Kidney (tissue), 14 donors: Measurements from ENCODE around the gene CDKN2D. TPM values are rescaled to one million over a fixed set of nuclear protein-coding genes. Genes with fewer than 3 reads are reported as not detected.

Source experiments
- DNase-seq, 5 donors: peaks; one replicate each; pipeline ENCODE4 v3.0.0-alpha.2; 2013 to 2020
- FAIRE-seq: peaks from 2 replicates; lab custom pipeline; 2012; peaks lifted over from hg19 to GRCh38; lab: Jason Lieb, UNC
- H3K27ac ChIP-seq, 2 donors: one replicate each; pipeline ENCODE4 v1.7.0; 2013; ENCODE audit warnings: low read depth in 2 of 2, low read length in 2 of 2, inconsistent platforms in 1 of 2
- H3K27me3 ChIP-seq: one replicate; pipeline ENCODE4 v1.7.1; 2013; ENCODE audit warnings: low read length, inconsistent platforms; ENCODE audit not compliant: control insufficient read depth, insufficient read depth
- H3K36me3 ChIP-seq, 3 donors: one replicate each; pipeline versions ENCODE4 v1.7.0 to v1.7.1; 2013; ENCODE audit warnings: low read length in 3 of 3, control low read depth in 1 of 3, inconsistent platforms in 1 of 3; ENCODE audit not compliant: insufficient read depth in 3 of 3, control insufficient read depth in 2 of 3
- H3K4me1 ChIP-seq, 3 donors: one replicate each; pipeline versions ENCODE4 v1.7.0 to v1.7.1; 2013; ENCODE audit warnings: low read length in 3 of 3, inconsistent platforms in 1 of 3, low read depth in 1 of 3; ENCODE audit not compliant: control insufficient read depth in 2 of 3, insufficient read depth in 2 of 3
- H3K4me3 ChIP-seq, 3 donors: one replicate each; pipeline versions ENCODE4 v1.7.0 to v1.8.1; 2013; ENCODE audit warnings: low read length in 3 of 3, control low read depth in 1 of 3, inconsistent platforms in 1 of 3
- H3K9ac ChIP-seq, 3 donors: one replicate each; pipeline versions ENCODE4 v1.7.0 to v1.7.1; 2013; ENCODE audit warnings: low read length in 3 of 3, control low read depth in 1 of 3, inconsistent platforms in 1 of 3
- H3K9me3 ChIP-seq, 3 donors: one replicate each; pipeline versions ENCODE4 v1.7.0 to v1.7.1; 2013; ENCODE audit warnings: low read length in 3 of 3, control low read depth in 1 of 3, inconsistent platforms in 1 of 3; ENCODE audit not compliant: control insufficient read depth in 2 of 3, insufficient read depth in 1 of 3
- CTCF ChIP-seq: IDR thresholded peaks from 3 replicates; pipeline ENCODE4 v1.5.1; 2012; ENCODE audit warnings: mild to moderate bottlenecking, moderate library complexity, borderline replicate concordance; ENCODE audit not compliant: insufficient read depth; ENCODE audit errors: extremely low read depth
- intact Hi-C: fragments of 100-400 bp; cut with DNase I; formaldehyde crosslinking; loops from one replicate; pipeline ENCODE4 v1.11.1; 2022
- polyA plus RNA-seq: library from polyadenylated mRNA; stranded (reverse); fragments of 350-450 nt; fragmentation: Illumina TruSeq; extraction: RNeasy Lipid Tissue Mini Kit (QIAGEN cat#74804); gene quantifications from one replicate; pipeline ENCODE4 v1.2.3, GENCODE V29; 2014; ENCODE audit warnings: low read depth, low replicate concordance; ENCODE audit not compliant: insufficient read depth
- total RNA-seq: library from RNA; stranded (reverse); fragmentation: NEBNext Ultra II Directional; extraction: Animal tissue kit (Norgen Biotek cat#: 25700); gene quantifications from one replicate; pipeline ENCODE4 v1.2.1, GENCODE V29; 2021
- donor health status: control.
- donor health status: control.
- donor health status: control.
- donor health status: control.
- donor health status: control.
- donor health status: DM: yes; HTN: yes; CAD: no.
- donor health status: Normal renal cell carcinoma (clear cell type).

Gene CDKN2D
- total and polyA plus RNA-seq, 2 donors from 2014 or later, result 8.8 to 14.7 TPM

GRCh38 chr19:10557603-10558197, 11.1 kb downstream of the CDKN2D start:
- Histone ChIP-seq H3K9ac (no peak overlapping the region), H3K4me3 (no peak overlapping the region), H3K27me3 (no peaks in the 10 kb centered on the region), H3K4me1 (no peaks in the 10 kb centered on the region), H3K27ac (no peak overlapping the region), H3K9me3 (no peaks in the 10 kb centered on the region), H3K36me3 (peaks cover 0 to 43% (median 24%) of the 10 kb centered on the region in 3 donors)
- FAIRE-seq (no peak), DNase-seq (peak in 1 of 5 donors; percentile 76)
- intact Hi-C loops, result no loop called here
- no peak for TF ChIP-seq CTCF

- intact Hi-C loops, result no loop called here
- H3K4me3 ChIP-seq, result no peak overlapping the region
- DNase-seq (no peak), FAIRE-seq (no peak)
- H3K36me3 ChIP-seq, result peaks cover 0 to 56% (median 27%) of the 10 kb centered on the region in 3 donors
- no peaks in the 10 kb centered on the region for H3K4me1 ChIP-seq
- H3K27me3 ChIP-seq, result no peaks in the 10 kb centered on the region
- no peak overlapping the region for H3K27ac ChIP-seq
- no peaks in the 10 kb centered on the region for H3K9me3 ChIP-seq
- H3K9ac ChIP-seq, result no peak overlapping the region
- TF ChIP-seq CTCF, result no peak
Observed at GRCh38 chr19:10555610-10555973, 13.2 kb downstream of the CDKN2D start.

GRCh38 chr19:10554760-10555609, 13.8 kb downstream of the CDKN2D start:
- no peaks in the 10 kb centered on the region for H3K9me3 ChIP-seq
- no peak overlapping the region for H3K9ac ChIP-seq
- H3K27ac ChIP-seq, result no peak overlapping the region
- H3K4me1 ChIP-seq, result no peaks in the 10 kb centered on the region
- FAIRE-seq (no peak), DNase-seq (no peak)
- no peak for TF ChIP-seq CTCF
- H3K36me3 ChIP-seq, result peaks cover 0 to 54% (median 22%) of the 10 kb centered on the region in 3 donors
- intact Hi-C loops, result no loop called here
- H3K27me3 ChIP-seq, result no peaks in the 10 kb centered on the region
- no peak overlapping the region for H3K4me3 ChIP-seq
